Transverse colon (tissue), 3 donors: ENCODE measurements around the gene MGAT5.

Experiments
- POLR2A ChIP-seq: fragments of 450-650 bp; IDR thresholded peaks from one replicate; pipeline ENCODE4 v1.6.1; 2016; ENCODE audit warnings: antibody characterized with exemption, mild to moderate bottlenecking, moderate library complexity
- TF ChIP-seq, protein P1 (sequence below), 5 experiments: fragments of 200-600 bp in 3 of 5; fragments of 450-650 bp in 2 of 5; sonication (generic) in 3 of 5; IDR thresholded peaks; 1 replicate in 2 of 5; 2 replicates in 3 of 5; pipeline ENCODE4 v1.5.1; 2016 to 2017; ENCODE audit warnings: antibody characterized with exemption in 5 of 5, inconsistent platforms in 3 of 5, mild to moderate bottlenecking in 2 of 5, moderate library complexity in 1 of 5

DNA sequence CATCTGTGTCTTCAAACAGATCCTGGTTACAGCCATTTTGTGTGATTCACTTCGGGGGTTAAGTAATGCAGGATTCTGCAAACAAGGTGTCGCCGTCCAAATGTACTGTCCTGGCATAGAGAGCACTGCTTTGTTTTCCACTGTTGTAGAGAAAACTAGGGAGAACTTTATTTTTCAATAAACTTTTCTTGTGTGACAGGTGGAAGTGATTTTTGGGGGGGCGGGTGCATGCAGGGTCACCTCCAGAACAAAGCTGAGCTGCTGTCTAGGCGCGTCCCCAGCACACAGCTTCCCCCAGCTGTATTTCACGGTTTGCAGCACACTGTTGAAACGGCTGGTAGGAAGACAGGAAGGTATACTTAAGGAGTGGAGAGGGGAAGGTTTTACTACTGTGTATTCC lies 200.6 kb downstream of the MGAT5 start:
- TF ChIP-seq POLR2A = no peak
- TF ChIP-seq, protein P1, sequence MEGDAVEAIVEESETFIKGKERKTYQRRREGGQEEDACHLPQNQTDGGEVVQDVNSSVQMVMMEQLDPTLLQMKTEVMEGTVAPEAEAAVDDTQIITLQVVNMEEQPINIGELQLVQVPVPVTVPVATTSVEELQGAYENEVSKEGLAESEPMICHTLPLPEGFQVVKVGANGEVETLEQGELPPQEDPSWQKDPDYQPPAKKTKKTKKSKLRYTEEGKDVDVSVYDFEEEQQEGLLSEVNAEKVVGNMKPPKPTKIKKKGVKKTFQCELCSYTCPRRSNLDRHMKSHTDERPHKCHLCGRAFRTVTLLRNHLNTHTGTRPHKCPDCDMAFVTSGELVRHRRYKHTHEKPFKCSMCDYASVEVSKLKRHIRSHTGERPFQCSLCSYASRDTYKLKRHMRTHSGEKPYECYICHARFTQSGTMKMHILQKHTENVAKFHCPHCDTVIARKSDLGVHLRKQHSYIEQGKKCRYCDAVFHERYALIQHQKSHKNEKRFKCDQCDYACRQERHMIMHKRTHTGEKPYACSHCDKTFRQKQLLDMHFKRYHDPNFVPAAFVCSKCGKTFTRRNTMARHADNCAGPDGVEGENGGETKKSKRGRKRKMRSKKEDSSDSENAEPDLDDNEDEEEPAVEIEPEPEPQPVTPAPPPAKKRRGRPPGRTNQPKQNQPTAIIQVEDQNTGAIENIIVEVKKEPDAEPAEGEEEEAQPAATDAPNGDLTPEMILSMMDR (IDR thresholded peaks at IDR 0.05) = no peak
